IMR-90 (cell line): ENCODE results near the gene BCL11A. TPM values are rescaled to one million over a fixed set of nuclear protein-coding genes. Genes with fewer than 3 reads are reported as not detected.

Source experiments
- ATAC-seq: fragments of 200-7000 bp; cut with Tn5 transposase; 2 replicates; pipeline ENCODE4 v1.9.1; 2020; ENCODE audit warnings: low read depth, mild to moderate bottlenecking, moderate library complexity
- BruUV-seq: library from RNA; stranded (reverse); fragments of 400-500 nt; replicated peaks from 2 replicates; lab custom pipeline; 2021; lab: Mats Ljungman, UMichigan
- CTCF ChIA-PET: fragments of 300-600 bp; formaldehyde crosslinking; extraction: SDS; loops from one replicate; lab custom pipeline; 2021; ENCODE audit warnings: antibody characterized with exemption; lab: Yijun Ruan, JAX
- POLR2A ChIA-PET: fragments of 300-600 bp; sonication (Branson Sonifier 250); formaldehyde crosslinking; loops from one replicate; lab custom pipeline; 2022; ENCODE audit warnings: antibody characterized with exemption; ENCODE audit not compliant: unreplicated experiment; lab: Charles Lee
- DNase-seq: peaks from one replicate; pipeline ENCODE4 v3.0.0; 2013
- H2AFZ ChIP-seq: replicated peaks from 2 replicates; pipeline ENCODE3; 2013; ENCODE audit warnings: low read length, mild to moderate bottlenecking; ENCODE audit not compliant: poor library complexity
- H2AK5ac ChIP-seq: 2 replicates; pipeline ENCODE4 v1.6.1; 2013; ENCODE audit warnings: low read depth, low read length, inconsistent platforms
- H2AK9ac ChIP-seq: replicated peaks from 2 replicates; pipeline ENCODE3; 2013; ENCODE audit warnings: mild to moderate bottlenecking, low read depth, low read length, moderate library complexity; ENCODE audit not compliant: poor library complexity
- H2BK120ac ChIP-seq: 2 replicates; pipeline ENCODE4 v1.6.1; 2013; ENCODE audit warnings: low read depth, low read length, inconsistent platforms
- H2BK15ac ChIP-seq: 3 replicates; pipeline ENCODE4 v1.6.1; 2013; ENCODE audit warnings: low read depth, low read length, inconsistent platforms
- H2BK20ac ChIP-seq: 2 replicates; pipeline ENCODE4 v1.6.1; 2013; ENCODE audit warnings: low read depth, mild to moderate bottlenecking, inconsistent platforms, low read length, moderate library complexity
- H2BK5ac ChIP-seq: 2 replicates; pipeline ENCODE4 v1.6.1; 2013; ENCODE audit warnings: mild to moderate bottlenecking, low read depth, low read length, inconsistent platforms; ENCODE audit not compliant: poor library complexity, severe bottlenecking
- H3K14ac ChIP-seq: replicated peaks from 2 replicates; pipeline ENCODE4 v1.6.1; 2013; ENCODE audit warnings: low read depth, low read length, inconsistent platforms
- H3K18ac ChIP-seq: 2 replicates; pipeline ENCODE4 v1.6.1; 2013; ENCODE audit warnings: low read depth, low read length, control low read depth
- H3K23ac ChIP-seq: 2 replicates; pipeline ENCODE4 v1.6.1; 2013; ENCODE audit warnings: low read depth, low read length, inconsistent platforms
- H3K27ac ChIP-seq: 2 replicates; pipeline ENCODE4 v1.5.1; 2013; ENCODE audit warnings: mild to moderate bottlenecking, control low read depth, low read length; ENCODE audit not compliant: insufficient read depth
- H3K27me3 ChIP-seq: 2 replicates; pipeline ENCODE4 v1.6.1; 2013; ENCODE audit warnings: low read length; ENCODE audit not compliant: control insufficient read depth, insufficient read depth
- H3K36me3 ChIP-seq: 2 replicates; pipeline ENCODE4 v1.6.1; 2013; ENCODE audit warnings: low read length, mixed read lengths; ENCODE audit not compliant: control insufficient read depth, insufficient read depth
- H3K4ac ChIP-seq: 2 replicates; pipeline ENCODE4 v1.6.1; 2013; ENCODE audit warnings: low read depth, low read length, inconsistent platforms
- H3K4me1 ChIP-seq: 2 replicates; pipeline ENCODE4 v1.6.1; 2013; ENCODE audit warnings: low read length, mixed read lengths; ENCODE audit not compliant: control insufficient read depth, insufficient read depth
- H3K4me2 ChIP-seq: 2 replicates; pipeline ENCODE4 v1.6.1; 2013; ENCODE audit warnings: low read depth, mild to moderate bottlenecking, control low read depth, low read length, moderate library complexity
- H3K4me3 ChIP-seq: 2 replicates; pipeline ENCODE4 v1.5.1; 2013; ENCODE audit warnings: low read depth, mild to moderate bottlenecking, control low read depth, low read length, moderate library complexity; ENCODE audit not compliant: insufficient read depth
- H3K56ac ChIP-seq: 2 replicates; pipeline ENCODE4 v1.6.1; 2013; ENCODE audit warnings: low read length, inconsistent platforms; ENCODE audit not compliant: insufficient read depth; ENCODE audit errors: extremely low read depth
- H3K79me1 ChIP-seq, 2 experiments: 2 replicates each; pipeline ENCODE4 v1.6.1; 2013; ENCODE audit warnings: low read length in 2 of 2, inconsistent platforms in 1 of 2, low read depth in 1 of 2
- H3K9ac ChIP-seq: 2 replicates; pipeline ENCODE4 v1.6.1; 2013; ENCODE audit warnings: low read depth, low read length, control low read depth
- H3K9me1 ChIP-seq: 2 replicates; pipeline ENCODE4 v1.6.1; 2013; ENCODE audit warnings: low read length, inconsistent platforms; ENCODE audit not compliant: insufficient read depth
- H3K9me3 ChIP-seq: 2 replicates; pipeline ENCODE4 v1.6.1; 2013; ENCODE audit warnings: low read length; ENCODE audit not compliant: control insufficient read depth, insufficient read depth
- H4K20me1 ChIP-seq: 2 replicates; pipeline ENCODE4 v1.6.1; 2013; ENCODE audit warnings: low read length, inconsistent platforms; ENCODE audit not compliant: insufficient read depth
- H4K5ac ChIP-seq: 2 replicates; pipeline ENCODE4 v1.6.1; 2013; ENCODE audit warnings: mild to moderate bottlenecking, low read depth, low read length, control low read depth
- H4K8ac ChIP-seq, 2 experiments: 2 replicates each; pipeline ENCODE4 v1.6.1; 2013; ENCODE audit warnings: low read depth in 2 of 2, low read length in 2 of 2, control low read depth in 1 of 2, inconsistent platforms in 1 of 2
- H4K91ac ChIP-seq: 2 replicates; pipeline ENCODE4 v1.6.1; 2013; ENCODE audit warnings: low read depth, low read length, inconsistent platforms; ENCODE audit not compliant: insufficient read depth
- BHLHE40 ChIP-seq: fragments of 150-350 bp; IDR thresholded peaks from 2 replicates; pipeline ENCODE4 v1.6.1; 2016; ENCODE audit warnings: mild to moderate bottlenecking, low read depth, low read length
- CEBPB ChIP-seq: IDR thresholded peaks from 2 replicates; pipeline ENCODE4 v1.6.1; 2012; ENCODE audit warnings: low read depth, low read length, improper control_type of control experiment
- CHD1 ChIP-seq: IDR thresholded peaks from 2 replicates; pipeline ENCODE4 v1.6.1; 2012; ENCODE audit warnings: low read depth, low read length, improper control_type of control experiment
- CTCF ChIP-seq: conservative IDR thresholded peaks from 2 replicates; pipeline ENCODE4 v1.5.1; 2012; ENCODE audit warnings: mild to moderate bottlenecking, low read depth, low read length, improper control_type of control experiment
- ELK1 ChIP-seq: fragments of 150-350 bp; IDR thresholded peaks from 2 replicates; pipeline ENCODE4 v1.6.1; 2016; ENCODE audit warnings: low read depth, mild to moderate bottlenecking, low read length, moderate library complexity, borderline replicate concordance
- FOS ChIP-seq: fragments of 150-350 bp; IDR thresholded peaks from 2 replicates; pipeline ENCODE4 v1.6.1; 2016; ENCODE audit warnings: low read depth, low read length
- MAFK ChIP-seq: IDR thresholded peaks from 2 replicates; pipeline ENCODE4 v1.6.1; 2012; ENCODE audit warnings: low read depth, low read length, improper control_type of control experiment
- MAZ ChIP-seq: IDR thresholded peaks from 2 replicates; pipeline ENCODE4 v1.6.1; 2012; ENCODE audit warnings: low read depth, mild to moderate bottlenecking, low read length, improper control_type of control experiment, moderate library complexity, borderline replicate concordance
- MXI1 ChIP-seq: IDR thresholded peaks from 2 replicates; pipeline ENCODE4 v1.6.1; 2012; ENCODE audit warnings: low read depth, mild to moderate bottlenecking, low read length, moderate library complexity, borderline replicate concordance
- NFE2L2 ChIP-seq: fragments of 150-350 bp; IDR thresholded peaks from 2 replicates; pipeline ENCODE4 v1.6.1; 2016; ENCODE audit warnings: low read depth, mild to moderate bottlenecking, low read length
- POLR2A ChIP-seq: IDR thresholded peaks from 2 replicates; pipeline ENCODE4 v1.6.1; 2012; ENCODE audit warnings: mild to moderate bottlenecking, low read depth, low read length
- RAD21 ChIP-seq: IDR thresholded peaks from 2 replicates; pipeline ENCODE4 v1.6.1; 2012; ENCODE audit warnings: low read length, improper control_type of control experiment
- RCOR1 ChIP-seq: IDR thresholded peaks from 2 replicates; pipeline ENCODE4 v1.6.1; 2012; ENCODE audit warnings: mild to moderate bottlenecking, low read length, improper control_type of control experiment; ENCODE audit not compliant: insufficient replicate concordance
- RFX5 ChIP-seq: IDR thresholded peaks from 2 replicates; pipeline ENCODE4 v1.8.0; 2012; ENCODE audit warnings: low read depth, mild to moderate bottlenecking, low read length, moderate library complexity
- SMC3 ChIP-seq: fragments of 150-350 bp; IDR thresholded peaks from 2 replicates; pipeline ENCODE4 v1.6.1; 2016; ENCODE audit warnings: low read depth, mild to moderate bottlenecking, antibody characterized with exemption, low read length, moderate library complexity
- USF2 ChIP-seq: fragments of 150-350 bp; IDR thresholded peaks from 2 replicates; pipeline ENCODE4 v1.6.1; 2017; ENCODE audit warnings: mild to moderate bottlenecking, antibody characterized with exemption, low read length, low read depth
- WGBS, 2 experiments: methylation state at CpG; one replicate each; pipeline versions ENCODE4 v1.1.5 to v1.1.7; 2013; ENCODE audit warnings: missing lambda C conversion rate in 2 of 2; ENCODE audit not compliant: insufficient read length in 1 of 2; ENCODE audit errors: extremely low coverage in 2 of 2; 5-methylcytosine and 5-hydroxymethylcytosine counted together
- dilution Hi-C: fragments of 300-500 bp; cut with HindIII; formaldehyde crosslinking; loops from one replicate; pipeline ENCODE4 v1.14.3; 2018; ENCODE audit warnings: low sequenced_read_pairs; ENCODE audit not compliant: unreplicated experiment
- in situ Hi-C: fragments of 300-500 bp; cut with MboI; formaldehyde crosslinking; loops from 3 replicates; pipeline ENCODE4 v1.14.3; 2019; ENCODE audit warnings: low sequenced_read_pairs, inconsistent platforms, mixed read lengths
- intact Hi-C: fragments of 100-400 bp; cut with micrococcal nuclease; formaldehyde crosslinking; loops from 2 replicates; pipeline ENCODE4 v1.10.0; 2022
- polyA plus RNA-seq, 3 experiments: library from polyadenylated mRNA; depleted of rRNA; stranded (reverse); fragments of >200 nt; gene quantifications; 2 replicates each; pipeline ENCODE4 v1.2.3, GENCODE V29; 2012; ENCODE audit warnings: low replicate concordance in 1 of 3
- total RNA-seq: library from RNA; depleted of rRNA; stranded (reverse); fragments of >200 nt; gene quantifications from 2 replicates; pipeline ENCODE4 v1.2.3, GENCODE V29; 2012

The BCL11A gene
- total and polyA plus RNA-seq, 2 of the 4 experiments (the other 2 are of a cell fraction), result 1.0 to 1.1 TPM

GRCh38 chr2:60583604-60584003, 30.1 kb upstream of the BCL11A start:
- TF ChIP-seq SMC3, result no peak
- no peak for TF ChIP-seq USF2
- no peak for TF ChIP-seq CTCF
- no peak for TF ChIP-seq FOS
- TF ChIP-seq CHD1, result no peak
- no peak for TF ChIP-seq BHLHE40
- no peak for TF ChIP-seq POLR2A
- no peak for TF ChIP-seq RCOR1
- no peak for TF ChIP-seq RFX5
- no peak for TF ChIP-seq CEBPB
- TF ChIP-seq MXI1, result no peak
- TF ChIP-seq RAD21, result no peak
- TF ChIP-seq NFE2L2, result no peak
- no peak for TF ChIP-seq MAZ
- TF ChIP-seq ELK1, result no peak
- no peak for TF ChIP-seq MAFK
- dilution Hi-C loops (no loop called here), in situ Hi-C loops (loop anchor here (25.0 kb wide), 1 partner anchor 1821 kb away; no protein-coding TSS in a partner anchor), intact Hi-C loops (loop anchor here (10.0 kb wide), 1 partner anchor 1279 kb away; no protein-coding TSS in a partner anchor)
- Histone ChIP-seq H3K14ac (no peak overlapping the region), H3K4me1 (no peaks in the 10 kb centered on the region), H3K27me3 (peaks cover 8% of the 10 kb centered on the region), H4K5ac (no peak overlapping the region), H2AK9ac (no peak overlapping the region), H4K20me1 (no peaks in the 10 kb centered on the region), H2BK5ac (no peak overlapping the region), H3K27ac (no peak overlapping the region), H3K56ac (no peak overlapping the region), H2BK120ac (no peak overlapping the region), H3K36me3 (no peaks in the 10 kb centered on the region), H3K23ac (no peak overlapping the region), H2BK15ac (no peak overlapping the region), H3K4me3 (no peak overlapping the region), H3K9me1 (no peaks in the 10 kb centered on the region), H2AK5ac (no peak overlapping the region), H3K4ac (no peak overlapping the region), H3K9ac (no peak overlapping the region), H2BK20ac (no peak overlapping the region), H4K91ac (no peak overlapping the region), H3K79me1 (no peaks in the 10 kb centered on the region), H3K4me2 (no peak overlapping the region), H4K8ac (no peak overlapping the region), H3K9me3 (no peaks in the 10 kb centered on the region), H2AFZ (no peak overlapping the region), H3K18ac (no peak overlapping the region)
- ATAC-seq, result no peak
- BruUV-seq, result no TSS peak
- DNase-seq, result no peak
- 0% methylated on average over 1 of the region's 5 CpGs; no CpG with 5 or more reads in 1 of the 2 experiments for WGBS, 2 experiments
- ChIA-PET CTCF (interaction anchor here (0.6 kb wide), 1 partner anchor 1263 kb away, joined by 3 read pairs; no protein-coding TSS in a partner anchor), POLR2A (no interaction called here)
